T-helper 1 cell treated with Interleukin-12 subunit alpha and Interleukin-12 subunit beta and Interleukin-4 antibody, amounts not matched to agents 30 μg/mL and 1 μg/mL, for 36 hours (primary cell): Measurements from ENCODE around the gene LCN1.

Experiments
- H3K27ac Mint-ChIP-seq: one replicate; pipeline ENCODE4 v1.8.0; 2021; ENCODE audit warnings: mild to moderate bottlenecking, mixed read lengths
- H3K27me3 Mint-ChIP-seq: one replicate; pipeline ENCODE4 v1.8.0; 2021; ENCODE audit warnings: low read depth, mixed read lengths
- H3K36me3 Mint-ChIP-seq: one replicate; pipeline ENCODE4 v1.8.0; 2021; ENCODE audit warnings: low read depth, mixed read lengths
- H3K4me1 Mint-ChIP-seq: one replicate; pipeline ENCODE4 v1.8.0; 2021; ENCODE audit warnings: low read depth, mixed read lengths
- H3K4me3 Mint-ChIP-seq: one replicate; pipeline ENCODE4 v1.8.0; 2021; ENCODE audit warnings: mild to moderate bottlenecking, moderate library complexity, mixed read lengths
- H3K9me3 Mint-ChIP-seq: one replicate; pipeline ENCODE4 v1.8.0; 2021; ENCODE audit warnings: mixed read lengths

The LCN1 gene

GRCh38 chr9:135485385-135485784 lies 35.9 kb upstream of the LCN1 start:
- no peak overlapping the region for H3K4me3 Mint-ChIP-seq

DNA sequence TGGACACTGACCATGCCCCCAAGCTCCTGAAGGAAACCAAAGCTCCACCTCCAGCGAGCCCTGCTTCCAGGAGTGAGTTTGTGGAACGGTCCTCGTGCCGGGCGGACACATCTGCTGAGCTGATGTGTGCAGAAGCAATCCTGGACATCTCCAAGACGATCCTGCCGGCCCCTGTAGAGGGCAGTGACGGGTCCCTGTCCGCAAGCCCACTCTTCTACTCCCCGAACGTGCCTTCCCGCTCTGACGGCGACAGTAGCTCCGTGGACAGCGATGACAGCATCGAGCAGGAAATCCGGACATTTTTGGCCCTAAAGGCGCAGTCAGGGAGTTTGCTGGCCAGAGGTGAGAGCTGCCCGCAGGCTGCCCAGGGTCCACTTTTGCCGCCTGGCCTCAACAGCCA lies 35.4 kb upstream of the LCN1 start:
- Mint-ChIP-seq H3K27ac (no peak overlapping the region), H3K4me3 (no peak overlapping the region), H3K4me1 (no peaks in the 10 kb centered on the region), H3K36me3 (no peaks in the 10 kb centered on the region), H3K9me3 (no peaks in the 10 kb centered on the region), H3K27me3 (peaks cover 28% of the 10 kb centered on the region)

More at GRCh38 chr9:135485385-135485784, 35.9 kb upstream of the LCN1 start:
- no peak overlapping the region for H3K27ac Mint-ChIP-seq
- H3K9me3 Mint-ChIP-seq = no peaks in the 10 kb centered on the region
- no peaks in the 10 kb centered on the region for H3K36me3 Mint-ChIP-seq
- peaks cover 31% of the 10 kb centered on the region for H3K27me3 Mint-ChIP-seq
- H3K4me1 Mint-ChIP-seq = no peaks in the 10 kb centered on the region

DNA sequence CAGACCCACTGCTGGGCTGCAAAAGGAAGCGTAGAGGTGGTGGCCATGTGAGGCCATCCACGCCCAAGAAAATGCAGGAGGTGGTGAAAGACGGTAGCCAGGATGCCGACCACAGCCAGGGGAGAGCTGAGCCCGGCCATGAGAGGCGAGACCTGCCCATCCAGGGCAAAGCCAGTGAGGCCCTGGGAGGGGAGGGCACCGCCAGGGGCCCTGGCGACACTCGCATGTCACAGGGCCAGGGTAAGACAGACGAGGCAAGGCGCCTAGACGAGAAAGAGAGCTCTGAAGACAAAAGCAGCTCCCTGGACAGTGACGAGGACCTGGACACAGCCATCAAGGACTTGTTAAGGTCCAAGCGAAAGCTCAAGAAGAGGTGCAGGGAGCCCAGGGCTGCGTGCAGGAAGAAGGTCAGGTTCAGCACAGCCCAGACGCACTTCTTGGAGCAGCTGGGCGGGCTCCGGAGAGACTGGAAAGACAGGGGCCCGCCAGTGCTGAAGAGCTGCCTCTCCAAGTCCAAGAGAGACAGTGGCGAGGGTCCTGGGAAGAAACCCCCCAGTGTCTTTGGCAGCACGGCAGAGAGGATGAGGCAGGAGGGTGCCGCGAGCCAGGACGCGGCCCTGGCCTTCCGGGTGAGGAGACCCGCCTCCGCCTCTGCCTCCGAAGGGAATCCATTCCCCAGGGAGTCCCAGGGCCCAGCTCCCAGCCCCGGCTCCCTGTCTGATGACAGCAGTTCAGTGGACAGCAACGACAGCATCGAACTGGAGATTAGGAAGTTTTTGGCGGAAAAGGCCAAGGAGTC lies 34.8 kb upstream of the LCN1 start:
- Mint-ChIP-seq H3K27me3 (peaks cover 22% of the 10 kb centered on the region), H3K9me3 (no peaks in the 10 kb centered on the region), H3K36me3 (no peaks in the 10 kb centered on the region), H3K27ac (no peak overlapping the region), H3K4me1 (no peaks in the 10 kb centered on the region), H3K4me3 (no peak overlapping the region)

DNA sequence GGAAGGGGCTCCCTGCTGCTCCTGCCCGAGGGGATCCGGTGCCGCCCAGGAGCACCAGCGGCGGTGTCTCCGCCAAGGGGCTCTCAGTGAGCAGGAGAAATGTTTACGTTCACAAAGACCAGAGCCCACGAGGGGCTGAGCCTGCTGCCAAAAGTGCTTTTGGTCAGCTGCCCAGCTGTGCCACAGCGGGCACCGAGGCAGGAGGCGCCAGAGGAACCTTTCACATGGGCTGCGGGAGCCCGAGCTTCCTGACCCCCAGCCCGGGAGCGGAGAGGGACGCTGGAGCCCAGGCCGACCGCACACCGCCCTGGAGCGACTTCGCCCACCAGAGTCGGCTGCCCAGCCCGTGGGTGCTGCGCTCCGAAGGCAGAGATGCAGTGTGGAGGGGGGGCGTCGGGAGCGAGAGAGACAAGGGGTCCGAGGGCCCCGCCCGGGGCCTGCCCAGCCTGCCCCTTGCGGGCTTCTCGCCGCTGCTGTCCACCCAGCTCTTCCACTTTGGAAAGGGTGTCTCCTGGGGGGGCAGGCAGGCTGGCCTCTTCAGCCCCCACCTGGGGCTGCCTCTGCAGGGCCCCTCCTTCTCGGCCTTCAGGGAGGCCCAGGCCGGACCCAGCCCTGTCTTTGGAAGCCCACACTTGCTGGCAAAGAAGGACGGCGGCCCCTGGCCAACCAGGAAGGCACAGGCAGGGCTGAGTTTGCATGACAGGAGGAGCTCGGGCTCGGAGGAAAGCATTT lies 33.8 kb upstream of the LCN1 start:
- Mint-ChIP-seq H3K4me3 (no peak overlapping the region), H3K36me3 (no peaks in the 10 kb centered on the region), H3K27me3 (peaks cover 12% of the 10 kb centered on the region), H3K4me1 (no peaks in the 10 kb centered on the region), H3K27ac (no peak overlapping the region), H3K9me3 (no peaks in the 10 kb centered on the region)

GRCh38 chr9:135488013-135488330 lies 33.3 kb upstream of the LCN1 start:
- H3K9me3 Mint-ChIP-seq = no peaks in the 10 kb centered on the region
- H3K4me1 Mint-ChIP-seq = no peaks in the 10 kb centered on the region
- no peak overlapping the region for H3K27ac Mint-ChIP-seq
- H3K36me3 Mint-ChIP-seq = no peaks in the 10 kb centered on the region
- H3K4me3 Mint-ChIP-seq = no peak overlapping the region
- peaks cover 7% of the 10 kb centered on the region for H3K27me3 Mint-ChIP-seq

- Mint-ChIP-seq H3K4me3 (no peak overlapping the region), H3K36me3 (no peaks in the 10 kb centered on the region), H3K4me1 (no peaks in the 10 kb centered on the region), H3K27me3 (peaks cover 1% of the 10 kb centered on the region), H3K27ac (no peak overlapping the region), H3K9me3 (no peaks in the 10 kb centered on the region)
These were observed 32.7 kb upstream of the LCN1 start for GRCh38 chr9:135488527-135488926.

DNA sequence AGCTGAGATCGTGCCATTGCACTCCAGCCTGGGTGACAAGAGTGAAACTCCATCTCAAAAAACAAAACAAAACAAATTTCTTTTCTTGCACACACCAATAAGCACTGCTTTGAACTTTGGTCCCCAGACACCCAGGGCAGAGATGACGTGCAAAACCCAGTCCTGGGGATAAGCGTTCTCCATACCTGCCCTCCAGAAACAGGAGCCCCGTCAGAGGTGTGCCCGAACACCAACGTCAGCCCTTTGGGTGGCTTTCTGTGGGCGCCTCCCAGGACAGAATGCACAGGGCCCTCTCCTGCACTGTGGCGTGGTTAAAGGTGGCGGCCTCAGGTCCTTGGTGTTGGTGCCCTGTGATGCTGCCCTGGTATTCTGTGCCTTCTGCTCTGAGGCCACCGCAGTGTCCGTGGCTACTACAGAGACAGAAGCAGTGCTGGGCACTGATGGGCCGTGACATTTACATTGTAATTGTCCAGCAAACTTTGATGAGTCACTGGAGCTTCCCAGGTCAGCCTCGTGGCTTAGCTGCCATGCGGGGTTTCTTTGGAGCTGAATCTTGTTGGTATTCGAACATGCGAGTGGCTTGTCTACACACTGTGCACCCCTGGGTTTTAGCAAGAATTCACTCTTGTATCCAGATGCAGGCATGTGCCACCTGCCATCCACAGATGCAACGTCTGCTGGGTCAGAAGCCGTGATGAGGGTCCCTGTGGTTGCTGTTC lies 31.9 kb upstream of the LCN1 start:
- no peak overlapping the region for H3K4me3 Mint-ChIP-seq
- H3K27me3 Mint-ChIP-seq = no peaks in the 10 kb centered on the region
- H3K36me3 Mint-ChIP-seq = no peaks in the 10 kb centered on the region
- no peak overlapping the region for H3K27ac Mint-ChIP-seq
- no peaks in the 10 kb centered on the region for H3K9me3 Mint-ChIP-seq
- no peaks in the 10 kb centered on the region for H3K4me1 Mint-ChIP-seq

GRCh38 chr9:135490166-135490870 lies 30.9 kb upstream of the LCN1 start:
- no peaks in the 10 kb centered on the region for H3K27me3 Mint-ChIP-seq
- no peak overlapping the region for H3K4me3 Mint-ChIP-seq
- H3K4me1 Mint-ChIP-seq = no peaks in the 10 kb centered on the region
- H3K36me3 Mint-ChIP-seq = no peaks in the 10 kb centered on the region
- no peaks in the 10 kb centered on the region for H3K9me3 Mint-ChIP-seq
- H3K27ac Mint-ChIP-seq = no peak overlapping the region

DNA sequence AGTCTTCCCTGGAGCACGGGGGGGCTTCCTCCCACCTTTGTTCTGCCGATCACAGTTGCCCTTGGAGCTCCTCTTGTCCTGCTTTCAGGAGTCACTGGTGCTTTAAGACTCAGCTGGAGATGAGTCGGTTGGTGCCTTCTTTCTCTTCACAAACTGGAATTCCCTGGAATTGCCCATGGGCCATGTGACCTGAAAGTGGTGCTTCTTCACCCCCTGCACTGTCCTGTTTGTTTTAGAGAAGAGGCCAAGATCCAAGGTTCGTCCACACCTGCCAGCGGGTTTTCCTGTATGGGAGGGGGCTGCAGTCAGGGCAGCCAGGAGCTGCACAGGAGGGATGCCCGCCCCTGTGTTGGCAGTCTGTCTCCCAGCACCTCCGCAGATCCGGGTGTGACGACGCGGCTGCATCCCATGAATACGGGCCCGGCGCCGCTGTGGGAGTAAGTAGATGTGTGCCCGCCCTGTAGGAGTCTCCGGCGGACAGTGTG lies 30.2 kb upstream of the LCN1 start:
- Mint-ChIP-seq H3K9me3 (no peaks in the 10 kb centered on the region), H3K4me1 (no peaks in the 10 kb centered on the region), H3K4me3 (no peak overlapping the region), H3K27ac (no peak overlapping the region), H3K27me3 (no peaks in the 10 kb centered on the region), H3K36me3 (no peaks in the 10 kb centered on the region)

GRCh38 chr9:135491764-135492163 lies 29.5 kb upstream of the LCN1 start:
- Mint-ChIP-seq H3K4me3 (no peak overlapping the region), H3K9me3 (no peaks in the 10 kb centered on the region), H3K36me3 (no peaks in the 10 kb centered on the region), H3K27me3 (no peaks in the 10 kb centered on the region), H3K27ac (no peak overlapping the region), H3K4me1 (no peaks in the 10 kb centered on the region)

- Mint-ChIP-seq H3K27ac (no peak overlapping the region), H3K27me3 (no peaks in the 10 kb centered on the region), H3K4me3 (no peak overlapping the region), H3K9me3 (no peaks in the 10 kb centered on the region), H3K4me1 (no peaks in the 10 kb centered on the region), H3K36me3 (no peaks in the 10 kb centered on the region)
These were observed 28.2 kb upstream of the LCN1 start for GRCh38 chr9:135492886-135493669.

- Mint-ChIP-seq H3K27ac (no peak overlapping the region), H3K27me3 (peaks cover 5% of the 10 kb centered on the region), H3K4me3 (no peak overlapping the region), H3K9me3 (no peaks in the 10 kb centered on the region), H3K36me3 (no peaks in the 10 kb centered on the region), H3K4me1 (no peaks in the 10 kb centered on the region)
These were observed 26.3 kb upstream of the LCN1 start for GRCh38 chr9:135494791-135495559.

GRCh38 chr9:135498381-135499126 lies 22.7 kb upstream of the LCN1 start:
- no peaks in the 10 kb centered on the region for H3K9me3 Mint-ChIP-seq
- H3K27me3 Mint-ChIP-seq = peaks cover 5% of the 10 kb centered on the region
- peaks cover 9% of the 10 kb centered on the region for H3K4me1 Mint-ChIP-seq
- H3K27ac Mint-ChIP-seq = no peak overlapping the region
- peaks cover 2% of the 10 kb centered on the region for H3K36me3 Mint-ChIP-seq
- peak overlapping the region; percentile 92 for H3K4me3 Mint-ChIP-seq
